Neural progenitor cell (in vitro differentiated cells): ENCODE data around the gene LRRC7. TPM values are rescaled to one million over a fixed set of nuclear protein-coding genes. Genes with fewer than 3 reads are reported as not detected.

Experiments
- DNase-seq: peaks from one replicate; pipeline ENCODE4 v3.0.0-alpha.2; 2016; ENCODE audit warnings: low spot score
- H2AFZ ChIP-seq: fragments of 200-600 bp; sonication (generic); replicated peaks from 2 replicates; pipeline ENCODE4 v1.6.1; 2016; ENCODE audit warnings: antibody characterized with exemption
- H3F3A ChIP-seq: fragments of 200-600 bp; sonication (generic); 2 replicates; pipeline ENCODE4 v1.6.1; 2016; ENCODE audit warnings: antibody characterized with exemption, low read depth
- H3K27ac ChIP-seq: fragments of 200-600 bp; sonication (generic); 2 replicates; pipeline ENCODE4 v1.5.1; 2016; ENCODE audit warnings: mild to moderate bottlenecking
- H3K27me3 ChIP-seq: fragments of 200-600 bp; sonication (generic); 2 replicates; pipeline ENCODE4 v1.6.1; 2016; ENCODE audit warnings: mild to moderate bottlenecking, moderate library complexity
- H3K36me3 ChIP-seq: fragments of 200-600 bp; sonication (generic); 2 replicates; pipeline ENCODE4 v1.5.1; 2016
- H3K4me1 ChIP-seq: fragments of 200-600 bp; sonication (generic); 2 replicates; pipeline ENCODE4 v1.6.1; 2016; ENCODE audit warnings: mixed run types
- H3K4me2 ChIP-seq: fragments of 200-600 bp; sonication (generic); 2 replicates; pipeline ENCODE4 v1.6.1; 2016
- H3K4me3 ChIP-seq: fragments of 200-600 bp; sonication (generic); 2 replicates; pipeline ENCODE4 v1.5.1; 2016
- H3K79me2 ChIP-seq: fragments of 200-600 bp; sonication (generic); 2 replicates; pipeline ENCODE4 v1.6.1; 2016; ENCODE audit warnings: low read depth
- H3K9ac ChIP-seq: fragments of 200-600 bp; sonication (generic); 2 replicates; pipeline ENCODE4 v1.6.1; 2016
- H3K9me3 ChIP-seq: fragments of 200-600 bp; sonication (generic); 2 replicates; pipeline ENCODE4 v1.5.1; 2016; ENCODE audit warnings: low read depth
- H4K20me1 ChIP-seq: fragments of 200-600 bp; sonication (generic); 2 replicates; pipeline ENCODE4 v1.6.1; 2016; ENCODE audit warnings: low read depth
- H3K27ac Mint-ChIP-seq: 3 replicates; pipeline ENCODE4 v1.8.0; 2021; ENCODE audit warnings: mixed read lengths
- H3K27me3 Mint-ChIP-seq: 2 replicates; pipeline ENCODE4 v1.8.0; 2022; ENCODE audit warnings: low read depth, mild to moderate bottlenecking, inconsistent platforms, moderate library complexity, mixed read lengths; ENCODE audit not compliant: insufficient read depth
- H3K36me3 Mint-ChIP-seq: 3 replicates; pipeline ENCODE4 v1.8.0; 2021; ENCODE audit warnings: mixed read lengths
- H3K4me1 Mint-ChIP-seq: 3 replicates; pipeline ENCODE4 v1.8.0; 2021; ENCODE audit warnings: mixed read lengths
- H3K4me3 Mint-ChIP-seq: 3 replicates; pipeline ENCODE4 v1.8.0; 2021; ENCODE audit warnings: mild to moderate bottlenecking, moderate library complexity, mixed read lengths
- H3K9me3 Mint-ChIP-seq: 3 replicates; pipeline ENCODE4 v1.8.0; 2020; ENCODE audit warnings: mixed read lengths
- EZH2 ChIP-seq: fragments of 200-600 bp; sonication (generic); IDR thresholded peaks from 2 replicates; pipeline ENCODE4 v1.6.1; 2017; ENCODE audit warnings: antibody characterized with exemption, mild to moderate bottlenecking, moderate library complexity
- EZH2phosphoT487 ChIP-seq: fragments of 200-600 bp; sonication (generic); IDR thresholded peaks from 2 replicates; pipeline ENCODE4 v1.6.1; 2017; ENCODE audit warnings: antibody characterized with exemption
- total RNA-seq: library from RNA; depleted of rRNA; stranded (reverse); fragments of >200 nt; gene quantifications from 2 replicates; pipeline ENCODE4 v1.2.3, GENCODE V29; 2015; ENCODE audit warnings: low replicate concordance
- TF ChIP-seq, protein P1 (sequence below): fragments of 200-600 bp; sonication (generic); IDR thresholded peaks from 2 replicates; pipeline ENCODE4 v1.5.1; 2017; ENCODE audit warnings: antibody characterized with exemption, mild to moderate bottlenecking

LRRC7 gene
- total RNA-seq, 1 donor from 2014 or later = not detected

DNA sequence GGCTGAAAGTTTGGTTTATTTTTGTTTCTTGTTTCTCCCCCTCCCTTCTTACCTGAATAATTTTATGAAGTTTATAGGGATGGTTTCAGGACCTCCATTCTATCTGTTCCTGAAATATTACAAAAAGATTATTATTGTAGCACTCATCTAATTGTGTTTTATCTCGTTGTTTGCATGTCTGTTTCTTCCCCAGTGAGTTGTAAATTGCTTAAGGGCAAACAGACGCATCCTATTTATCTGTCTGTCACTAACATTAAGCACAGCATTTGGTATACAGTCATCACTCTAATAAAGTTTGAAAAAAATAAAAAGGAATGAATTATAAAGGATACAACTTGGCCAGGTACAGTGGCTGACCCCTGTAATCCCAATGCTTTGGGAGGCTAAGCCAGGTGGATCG, 123.5 kb downstream of the LRRC7 start:
- no peaks in the 10 kb centered on the region for H3K27me3 ChIP-seq
- H3K4me3 ChIP-seq = no peak overlapping the region
- peaks cover 11% of the 10 kb centered on the region for H3K4me1 ChIP-seq
- no peak overlapping the region for H3K27ac ChIP-seq
- no peak overlapping the region for H2AFZ ChIP-seq
- Mint-ChIP-seq H3K9me3 (peaks cover 2% of the 10 kb centered on the region), H3K27me3 (peaks cover 4% of the 10 kb centered on the region), H3K36me3 (no peaks in the 10 kb centered on the region), H3K4me3 (no peak overlapping the region), H3K4me1 (peaks cover 13% of the 10 kb centered on the region), H3K27ac (no peak overlapping the region)
- no peak overlapping the region for H3K4me2 ChIP-seq
- no peaks in the 10 kb centered on the region for H3F3A ChIP-seq
- H3K79me2 ChIP-seq = no peaks in the 10 kb centered on the region
- H3K36me3 ChIP-seq = no peaks in the 10 kb centered on the region
- H4K20me1 ChIP-seq = no peaks in the 10 kb centered on the region
- no peak for DNase-seq
- H3K9me3 ChIP-seq = no peaks in the 10 kb centered on the region
- H3K9ac ChIP-seq = no peak overlapping the region
- TF ChIP-seq EZH2phosphoT487 (no peak), EZH2 (no peak)
- TF ChIP-seq, protein P1, sequence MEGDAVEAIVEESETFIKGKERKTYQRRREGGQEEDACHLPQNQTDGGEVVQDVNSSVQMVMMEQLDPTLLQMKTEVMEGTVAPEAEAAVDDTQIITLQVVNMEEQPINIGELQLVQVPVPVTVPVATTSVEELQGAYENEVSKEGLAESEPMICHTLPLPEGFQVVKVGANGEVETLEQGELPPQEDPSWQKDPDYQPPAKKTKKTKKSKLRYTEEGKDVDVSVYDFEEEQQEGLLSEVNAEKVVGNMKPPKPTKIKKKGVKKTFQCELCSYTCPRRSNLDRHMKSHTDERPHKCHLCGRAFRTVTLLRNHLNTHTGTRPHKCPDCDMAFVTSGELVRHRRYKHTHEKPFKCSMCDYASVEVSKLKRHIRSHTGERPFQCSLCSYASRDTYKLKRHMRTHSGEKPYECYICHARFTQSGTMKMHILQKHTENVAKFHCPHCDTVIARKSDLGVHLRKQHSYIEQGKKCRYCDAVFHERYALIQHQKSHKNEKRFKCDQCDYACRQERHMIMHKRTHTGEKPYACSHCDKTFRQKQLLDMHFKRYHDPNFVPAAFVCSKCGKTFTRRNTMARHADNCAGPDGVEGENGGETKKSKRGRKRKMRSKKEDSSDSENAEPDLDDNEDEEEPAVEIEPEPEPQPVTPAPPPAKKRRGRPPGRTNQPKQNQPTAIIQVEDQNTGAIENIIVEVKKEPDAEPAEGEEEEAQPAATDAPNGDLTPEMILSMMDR = no peak

DNA sequence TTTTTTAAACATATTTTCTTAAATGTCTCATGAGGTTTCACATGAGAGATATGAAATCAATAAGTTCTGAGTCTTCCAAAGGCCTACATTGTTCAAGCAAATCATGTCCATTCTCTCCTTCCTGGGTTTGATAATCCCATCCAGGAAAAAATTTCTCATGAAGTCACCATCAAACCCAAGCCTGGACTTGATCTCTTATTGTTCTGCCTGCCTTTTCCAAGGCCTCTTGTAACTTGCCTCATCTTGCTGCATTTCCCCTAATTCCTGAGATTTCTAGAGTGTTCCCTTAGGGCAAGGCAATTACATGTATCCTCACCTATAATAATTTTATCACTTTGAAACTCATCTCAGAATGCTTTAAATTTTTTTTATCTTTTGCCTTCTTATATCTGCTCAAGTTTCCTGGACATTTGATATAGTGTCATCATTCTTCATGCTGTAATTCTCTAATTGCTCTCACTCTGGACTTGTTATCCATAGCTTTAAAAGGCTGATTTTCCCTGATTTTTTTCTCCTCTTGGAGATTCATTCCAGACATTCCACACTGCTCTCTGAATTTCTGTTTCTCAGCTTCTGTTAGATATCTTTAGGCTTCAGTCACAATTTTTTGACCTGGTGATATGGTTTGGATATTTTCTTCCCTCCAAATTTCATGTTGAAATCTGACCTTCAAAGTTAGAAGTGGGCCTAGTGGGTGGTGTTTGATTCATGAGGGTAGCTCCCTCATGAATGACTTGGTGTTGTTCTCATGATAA, 126.4 kb downstream of the LRRC7 start:
- H3K27me3 Mint-ChIP-seq = peaks cover 4% of the 10 kb centered on the region
- H3K4me1 Mint-ChIP-seq = peaks cover 13% of the 10 kb centered on the region
- no peak overlapping the region for H3K9ac ChIP-seq
- H3K36me3 ChIP-seq = no peaks in the 10 kb centered on the region
- H3K9me3 ChIP-seq = no peaks in the 10 kb centered on the region
- no peak overlapping the region for H3K27ac Mint-ChIP-seq
- TF ChIP-seq EZH2phosphoT487 (no peak), EZH2 (no peak)
- TF ChIP-seq, protein P1 = no peak
- no peaks in the 10 kb centered on the region for H3K9me3 Mint-ChIP-seq
- H3K36me3 Mint-ChIP-seq = no peaks in the 10 kb centered on the region
- H3F3A ChIP-seq = no peaks in the 10 kb centered on the region
- no peak overlapping the region for H3K4me3 Mint-ChIP-seq
- no peak overlapping the region for H3K4me2 ChIP-seq
- H4K20me1 ChIP-seq = no peaks in the 10 kb centered on the region
- H3K79me2 ChIP-seq = no peaks in the 10 kb centered on the region
- no peak overlapping the region for H3K4me3 ChIP-seq
- no peak overlapping the region for H3K27ac ChIP-seq
- no peak overlapping the region for H2AFZ ChIP-seq
- DNase-seq = no peak
- peaks cover 11% of the 10 kb centered on the region for H3K4me1 ChIP-seq
- no peaks in the 10 kb centered on the region for H3K27me3 ChIP-seq

DNA sequence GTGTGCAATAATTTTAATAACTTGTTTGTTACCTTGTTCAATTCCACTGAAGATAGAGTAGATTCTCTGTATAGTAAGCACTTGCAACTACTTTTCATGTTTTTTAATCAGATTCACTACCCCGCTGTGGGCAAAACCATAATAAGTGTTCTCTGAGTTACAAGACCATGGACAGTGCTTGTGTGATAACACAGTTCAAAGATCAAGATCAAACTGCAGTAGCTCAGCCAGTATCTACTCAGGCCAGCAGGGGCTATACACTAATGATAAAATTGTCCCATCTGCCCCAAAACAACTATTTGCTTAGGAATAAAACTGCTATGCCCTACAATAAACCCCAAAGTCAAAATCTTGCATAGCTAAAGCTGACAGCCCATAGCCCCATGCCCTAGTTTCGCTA, 129.6 kb downstream of the LRRC7 start:
- no peaks in the 10 kb centered on the region for H3K4me1 Mint-ChIP-seq
- H3K4me3 ChIP-seq = no peak overlapping the region
- H3K27me3 Mint-ChIP-seq = no peaks in the 10 kb centered on the region

More for the DNA sequence above, 129.6 kb downstream of the LRRC7 start:
- Histone ChIP-seq H3K4me2 (no peak overlapping the region), H3F3A (no peaks in the 10 kb centered on the region), H3K27me3 (no peaks in the 10 kb centered on the region), H3K4me1 (no peaks in the 10 kb centered on the region), H3K36me3 (no peaks in the 10 kb centered on the region), H3K79me2 (no peaks in the 10 kb centered on the region), H2AFZ (no peak overlapping the region), H3K9me3 (no peaks in the 10 kb centered on the region), H4K20me1 (no peaks in the 10 kb centered on the region), H3K9ac (no peak overlapping the region), H3K27ac (no peak overlapping the region)
- no peak for TF ChIP-seq EZH2
- TF ChIP-seq, protein P1 = no peak
- TF ChIP-seq EZH2phosphoT487 = no peak
- no peak for DNase-seq
- Mint-ChIP-seq H3K36me3 (no peaks in the 10 kb centered on the region), H3K4me3 (no peak overlapping the region), H3K9me3 (no peaks in the 10 kb centered on the region), H3K27ac (no peak overlapping the region)
